PFSK-1 (cell line): ENCODE data around the gene COX6A2.

ENCODE experiments used
- POLR2AphosphoS5 ChIP-seq: IDR thresholded peaks from 2 replicates; pipeline ENCODE4 v1.6.1; 2012; ENCODE audit warnings: low read depth, mild to moderate bottlenecking, control low read depth, low read length, moderate library complexity
- REST ChIP-seq, 2 experiments: IDR thresholded peaks; 2 replicates each; pipeline versions ENCODE4 v1.6.1 to v1.8.0; 2011 to 2012; ENCODE audit warnings: low read depth in 2 of 2, low read length in 2 of 2, control low read depth in 1 of 2, inconsistent platforms in 1 of 2, mild to moderate bottlenecking in 1 of 2, moderate library complexity in 1 of 2; ENCODE audit not compliant: insufficient read depth in 1 of 2
- SIN3A ChIP-seq: IDR thresholded peaks from 2 replicates; pipeline ENCODE4 v1.6.1; 2012; ENCODE audit warnings: mild to moderate bottlenecking, low read length, moderate library complexity, borderline replicate concordance; ENCODE audit not compliant: insufficient read depth
- TAF1 ChIP-seq: IDR thresholded peaks from 2 replicates; pipeline ENCODE4 v1.6.1; 2012; ENCODE audit warnings: low read length, control low read depth, borderline replicate concordance; ENCODE audit not compliant: insufficient read depth

- TF ChIP-seq TAF1 = no peak
- TF ChIP-seq SIN3A = no peak
- no peak for TF ChIP-seq REST (IDR thresholded peaks at IDR 0.05; ENCODE audit: insufficient read depth in 1 of 2, low read depth in 2 of 2, low read length in 2 of 2)
- TF ChIP-seq POLR2AphosphoS5 = no peak
Measured at GRCh38 chr16:31473264-31473984, 45.3 kb upstream of the COX6A2 start.
